ENCODE measurements around the gene PEX10. TPM values are rescaled to one million over a fixed set of nuclear protein-coding genes. Genes with fewer than 3 reads are reported as not detected.

PEX10 gene
- total RNA-seq, 1 experiment from 2014 or later: 21.9 TPM

DNA sequence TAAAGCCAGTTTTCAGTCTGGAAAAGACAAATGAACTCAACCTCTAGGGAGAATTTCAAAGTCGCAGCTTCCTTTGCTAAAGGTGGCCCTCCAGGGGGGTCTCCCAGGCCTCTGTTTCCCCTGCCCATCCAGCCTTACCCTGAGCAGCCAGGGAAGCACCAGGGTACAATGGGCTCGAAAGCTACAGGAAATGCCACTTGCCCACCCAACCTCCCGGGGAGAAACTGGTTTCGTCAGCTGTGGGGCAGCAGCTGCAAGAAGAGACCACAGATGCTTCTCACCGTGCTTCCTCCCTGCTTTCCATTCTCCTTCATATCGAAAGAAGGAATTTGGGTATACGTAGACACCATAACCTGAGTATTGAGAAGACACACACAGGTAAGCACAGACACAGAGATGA lies 22.7 kb downstream of the PEX10 start:
- H3K9me3 ChIP-seq: no peaks in the 10 kb centered on the region
- Mint-ChIP-seq H3K27me3 (ENCODE audit: insufficient read depth, unreplicated experiment) (no peaks in the 10 kb centered on the region), H3K9me3 (ENCODE audit: unreplicated experiment) (no peaks in the 10 kb centered on the region), H3K4me1 (ENCODE audit: low read depth, unreplicated experiment) (peaks cover 10% of the 10 kb centered on the region), H3K27ac (ENCODE audit: unreplicated experiment) (peak overlapping the region; percentile 63), H3K4me3 (ENCODE audit: unreplicated experiment) (peak overlapping the region; percentile 77), H3K36me3 (ENCODE audit: insufficient read depth, unreplicated experiment) (peaks cover 20% of the 10 kb centered on the region)
- POLR2A ChIA-PET: no interaction called here
- no peak overlapping the region for H3K4me3 ChIP-seq (ENCODE audit: low read depth, low read length)
- DNase-seq: no peak
- no TSS peak for BruUV-seq (replicated peaks)
- H3K36me3 ChIP-seq (ENCODE audit: control insufficient read depth, insufficient read depth, low read length): no peaks in the 10 kb centered on the region; the same call in 1 of the 2 replicates
- TF ChIP-seq, protein P1, sequence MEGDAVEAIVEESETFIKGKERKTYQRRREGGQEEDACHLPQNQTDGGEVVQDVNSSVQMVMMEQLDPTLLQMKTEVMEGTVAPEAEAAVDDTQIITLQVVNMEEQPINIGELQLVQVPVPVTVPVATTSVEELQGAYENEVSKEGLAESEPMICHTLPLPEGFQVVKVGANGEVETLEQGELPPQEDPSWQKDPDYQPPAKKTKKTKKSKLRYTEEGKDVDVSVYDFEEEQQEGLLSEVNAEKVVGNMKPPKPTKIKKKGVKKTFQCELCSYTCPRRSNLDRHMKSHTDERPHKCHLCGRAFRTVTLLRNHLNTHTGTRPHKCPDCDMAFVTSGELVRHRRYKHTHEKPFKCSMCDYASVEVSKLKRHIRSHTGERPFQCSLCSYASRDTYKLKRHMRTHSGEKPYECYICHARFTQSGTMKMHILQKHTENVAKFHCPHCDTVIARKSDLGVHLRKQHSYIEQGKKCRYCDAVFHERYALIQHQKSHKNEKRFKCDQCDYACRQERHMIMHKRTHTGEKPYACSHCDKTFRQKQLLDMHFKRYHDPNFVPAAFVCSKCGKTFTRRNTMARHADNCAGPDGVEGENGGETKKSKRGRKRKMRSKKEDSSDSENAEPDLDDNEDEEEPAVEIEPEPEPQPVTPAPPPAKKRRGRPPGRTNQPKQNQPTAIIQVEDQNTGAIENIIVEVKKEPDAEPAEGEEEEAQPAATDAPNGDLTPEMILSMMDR (IDR thresholded peaks at IDR 0.05; ENCODE audit: insufficient read depth in 1 of 2, low read depth in 1 of 2, low read length in 1 of 2, severe bottlenecking in 1 of 2, unreplicated experiment in 1 of 2): no peak
- intact Hi-C loops (cut with micrococcal nuclease; ENCODE audit: unreplicated experiment): no loop called here
- no peaks in the 10 kb centered on the region for H3K27me3 ChIP-seq (replicated peaks; ENCODE audit: control insufficient read depth, insufficient read depth, low read length)
- CTCF ChIA-PET: no interaction called here
- peaks cover 11% of the 10 kb centered on the region; the same call in 1 of the 2 replicates for H3K4me1 ChIP-seq

DNA sequence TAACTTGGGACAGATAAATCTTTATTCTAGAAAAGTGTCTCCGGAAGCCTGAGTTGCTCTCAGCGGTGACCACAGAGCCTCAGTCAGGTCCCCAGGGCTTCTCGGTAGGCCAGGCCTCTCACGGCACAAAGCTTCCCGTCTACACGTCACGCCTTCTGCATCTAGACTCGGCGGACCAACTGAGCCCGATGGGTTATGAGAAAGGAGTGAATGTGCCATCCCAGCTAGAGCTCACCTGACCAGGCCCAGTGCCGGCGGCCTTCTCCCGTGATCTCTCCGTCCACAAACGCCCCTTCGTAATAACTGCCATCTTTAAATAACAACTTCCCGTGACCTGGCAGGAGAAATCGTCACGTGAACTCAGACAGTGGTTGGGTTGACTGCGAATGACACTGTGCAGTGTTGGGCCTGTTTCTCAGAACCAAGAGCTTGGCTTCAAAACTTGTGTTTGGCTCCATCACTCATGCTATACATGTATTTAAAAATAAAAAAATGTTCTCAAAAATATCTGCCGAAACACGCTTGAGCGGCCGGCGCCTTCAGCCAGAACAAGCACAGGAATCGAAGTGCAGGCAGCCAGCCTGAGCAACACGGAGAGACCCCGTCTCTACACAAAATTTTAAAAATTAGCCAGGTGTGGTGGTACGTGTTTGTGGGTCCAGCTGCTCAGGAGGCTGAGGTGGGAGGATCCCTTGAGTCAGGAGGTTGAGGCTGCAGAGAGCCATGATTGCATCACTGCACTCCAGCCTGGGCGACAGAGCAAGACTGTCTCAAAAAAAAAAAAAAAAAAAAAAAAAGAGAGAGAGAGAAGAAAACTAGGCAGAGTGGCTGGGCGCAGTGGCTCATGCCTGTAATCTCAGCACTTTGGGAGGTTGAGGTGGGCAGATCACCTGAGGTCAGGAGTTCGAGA lies 24.1 kb downstream of the PEX10 start:
- Histone ChIP-seq H3K27me3 (replicated peaks; ENCODE audit: control insufficient read depth, insufficient read depth, low read length) (no peaks in the 10 kb centered on the region), H3K36me3 (ENCODE audit: control insufficient read depth, insufficient read depth, low read length) (no peaks in the 10 kb centered on the region; the same call in 1 of the 2 replicates), H3K9me3 (no peaks in the 10 kb centered on the region), H3K4me1 (peaks cover 6% of the 10 kb centered on the region; the same call in 1 of the 2 replicates), H3K4me3 (ENCODE audit: low read depth, low read length) (no peak overlapping the region)
- Mint-ChIP-seq H3K4me3 (ENCODE audit: unreplicated experiment) (no peak overlapping the region), H3K4me1 (ENCODE audit: low read depth, unreplicated experiment) (peaks cover 10% of the 10 kb centered on the region), H3K36me3 (ENCODE audit: insufficient read depth, unreplicated experiment) (peaks cover 10% of the 10 kb centered on the region), H3K27ac (ENCODE audit: unreplicated experiment) (no peak overlapping the region), H3K27me3 (ENCODE audit: insufficient read depth, unreplicated experiment) (no peaks in the 10 kb centered on the region), H3K9me3 (ENCODE audit: unreplicated experiment) (no peaks in the 10 kb centered on the region)
- intact Hi-C loops (cut with micrococcal nuclease; ENCODE audit: unreplicated experiment): no loop called here
- ChIA-PET CTCF (no interaction called here), POLR2A (interaction anchor here (0.6 kb wide), 1 partner anchor 138 kb away, joined by 5 read pairs; the partner anchor contains the start of gene PANK4)
- no peak for DNase-seq
- no TSS peak for BruUV-seq (replicated peaks)
- TF ChIP-seq, protein P1 (IDR thresholded peaks at IDR 0.05; ENCODE audit: insufficient read depth in 1 of 2, low read depth in 1 of 2, low read length in 1 of 2, severe bottlenecking in 1 of 2, unreplicated experiment in 1 of 2): no peak

DNA sequence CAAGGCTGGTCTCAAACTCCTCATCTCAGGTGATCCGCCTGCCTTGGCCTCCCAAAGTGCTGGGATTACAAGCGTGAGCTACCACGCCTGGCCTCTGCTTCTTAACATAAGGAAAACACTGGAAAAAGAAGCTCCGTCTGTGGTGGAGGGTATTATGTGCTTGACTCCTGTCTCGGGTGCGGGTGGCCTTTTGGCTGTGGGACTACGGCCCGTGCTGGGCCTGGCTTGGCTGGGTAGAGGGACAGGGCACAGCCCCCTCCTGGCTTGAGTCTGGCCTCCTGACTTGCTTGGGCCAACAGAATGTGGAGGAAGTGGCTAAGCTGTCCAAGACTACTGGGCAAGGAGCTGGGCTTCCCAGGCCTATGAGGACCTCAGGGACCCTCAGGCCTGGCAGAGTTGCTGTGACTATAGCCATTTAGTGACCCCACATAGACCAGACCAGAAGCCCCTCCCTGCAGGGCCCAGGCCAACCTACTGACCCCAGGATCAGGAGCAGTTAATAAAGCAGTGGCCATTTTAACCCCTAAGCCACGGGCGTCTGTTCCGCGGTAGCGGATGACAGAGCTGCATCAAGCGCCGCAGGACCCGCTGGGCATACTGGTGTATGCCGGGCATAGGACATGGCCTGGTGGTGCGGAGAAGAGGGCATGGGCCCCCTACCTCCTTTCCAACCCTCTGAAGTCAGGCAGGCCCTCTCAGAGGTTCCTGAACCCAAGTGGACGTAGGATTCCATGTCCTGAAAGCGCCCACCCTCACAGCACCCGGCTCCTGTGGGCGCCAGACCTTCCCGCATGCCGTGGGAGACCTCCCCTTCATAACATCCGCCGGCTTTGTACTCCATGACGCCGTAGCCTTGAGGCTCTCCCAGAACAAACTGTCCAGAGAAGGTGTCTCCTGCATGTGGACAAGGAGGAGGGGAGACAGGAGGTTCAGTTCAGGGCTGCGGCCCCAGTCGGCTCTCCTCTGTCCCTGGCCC lies 25.4 kb downstream of the PEX10 start:
- Histone ChIP-seq H3K9me3 (no peaks in the 10 kb centered on the region), H3K4me3 (ENCODE audit: low read depth, low read length) (no peak overlapping the region), H3K4me1 (no peaks in the 10 kb centered on the region), H3K36me3 (ENCODE audit: control insufficient read depth, insufficient read depth, low read length) (no peaks in the 10 kb centered on the region; the same call in 1 of the 2 replicates), H3K27me3 (replicated peaks; ENCODE audit: control insufficient read depth, insufficient read depth, low read length) (no peaks in the 10 kb centered on the region)
- DNase-seq: no peak
- intact Hi-C loops (cut with micrococcal nuclease; ENCODE audit: unreplicated experiment): no loop called here
- POLR2A ChIA-PET: no interaction called here
- no peaks in the 10 kb centered on the region for H3K36me3 Mint-ChIP-seq (ENCODE audit: insufficient read depth, unreplicated experiment)
- CTCF ChIA-PET: interaction anchor here (1.1 kb wide), 1 partner anchor 192 kb away, joined by 3 read pairs; no protein-coding TSS in a partner anchor
- H3K27me3 Mint-ChIP-seq (ENCODE audit: insufficient read depth, unreplicated experiment): no peaks in the 10 kb centered on the region
- H3K27ac Mint-ChIP-seq (ENCODE audit: unreplicated experiment): no peak overlapping the region
- no TSS peak for BruUV-seq (replicated peaks)
- no peak overlapping the region for H3K4me3 Mint-ChIP-seq (ENCODE audit: unreplicated experiment)
- no peaks in the 10 kb centered on the region for H3K4me1 Mint-ChIP-seq (ENCODE audit: low read depth, unreplicated experiment)
- TF ChIP-seq, protein P1 (IDR thresholded peaks at IDR 0.05; ENCODE audit: insufficient read depth in 1 of 2, low read depth in 1 of 2, low read length in 1 of 2, severe bottlenecking in 1 of 2, unreplicated experiment in 1 of 2): no peak
- H3K9me3 Mint-ChIP-seq (ENCODE audit: unreplicated experiment): no peaks in the 10 kb centered on the region
